Measurements from ENCODE around the gene SFXN3. TPM values are rescaled to one million over a fixed set of nuclear protein-coding genes. Genes with fewer than 3 reads are reported as not detected.
A peak's percentile ranks its signal among the peaks of the same experiment; 100 is the strongest.

Gene SFXN3
- total RNA-seq, 1 donor from 2014 or later: 0.09 TPM

- peaks cover 14% of the 10 kb centered on the region for H3K4me1 ChIP-seq
- no peaks in the 10 kb centered on the region for H3K27me3 ChIP-seq
- peaks cover 16% of the 10 kb centered on the region for H4K20me1 ChIP-seq (ENCODE audit: low read depth)
- no peaks in the 10 kb centered on the region for H3K9me3 ChIP-seq (ENCODE audit: low read depth)
- peak within 1 kb of the TSS; percentile 92 for H2AFZ ChIP-seq (replicated peaks)
- peaks cover 10% of the 10 kb centered on the region for H3K27me3 Mint-ChIP-seq (ENCODE audit: insufficient read depth, low read depth)
- peak within 1 kb of the TSS; percentile 98 for H3K4me3 Mint-ChIP-seq
- no peaks in the 10 kb centered on the region for H3K9me3 Mint-ChIP-seq
- peak within 1 kb of the TSS; percentile 65 for H3K27ac Mint-ChIP-seq
- H3K4me2 ChIP-seq: peak within 1 kb of the TSS; percentile 89
- H3K27ac ChIP-seq: peak within 1 kb of the TSS; percentile 14
- peaks cover 5% of the 10 kb centered on the region for H3F3A ChIP-seq (ENCODE audit: low read depth)
- peak; percentile 93 for DNase-seq (ENCODE audit: low spot score)
- peak within 1 kb of the TSS; percentile 84 for H3K9ac ChIP-seq
- peak; percentile 42 for TF ChIP-seq EZH2phosphoT487 (IDR thresholded peaks at IDR 0.05)
- no peak for TF ChIP-seq CTCF (IDR thresholded peaks at IDR 0.05)
- TF ChIP-seq EZH2 (IDR thresholded peaks at IDR 0.05): peak; percentile 71
- peak within 1 kb of the TSS; percentile 96 for H3K4me3 ChIP-seq
- H3K4me1 Mint-ChIP-seq: peaks cover 14% of the 10 kb centered on the region
- no peaks in the 10 kb centered on the region for H3K36me3 ChIP-seq
- H3K36me3 Mint-ChIP-seq: peaks cover 19% of the 10 kb centered on the region
- peaks cover 51% of the 10 kb centered on the region for H3K79me2 ChIP-seq (ENCODE audit: low read depth)
These were observed 43.9 kb upstream of the SFXN3 start, which contains the start of the genes MRPL43 and TWNK for GRCh38 chr10:100986952-100987684. TSS of gene MRPL43 (minus strand) at chr10:100987497. CDS start at chr10:100987443, 54 bp downstream. TSS of gene TWNK (plus strand) at chr10:100987543. CDS start at chr10:100988211, 668 bp downstream.

- peaks cover 16% of the 10 kb centered on the region for H4K20me1 ChIP-seq (ENCODE audit: low read depth)
- no peaks in the 10 kb centered on the region for H3K9me3 ChIP-seq (ENCODE audit: low read depth)
- no peaks in the 10 kb centered on the region for H3K27me3 ChIP-seq
- peaks cover 14% of the 10 kb centered on the region for H3K4me1 ChIP-seq
- H3K4me3 Mint-ChIP-seq: peak overlapping the region; percentile 98
- peak overlapping the region; percentile 92 for H2AFZ ChIP-seq (replicated peaks)
- H3K4me2 ChIP-seq: peak overlapping the region; percentile 89
- H3K4me1 Mint-ChIP-seq: peaks cover 14% of the 10 kb centered on the region
- H3K27me3 Mint-ChIP-seq (ENCODE audit: insufficient read depth, low read depth): peaks cover 8% of the 10 kb centered on the region
- no peak for DNase-seq (ENCODE audit: low spot score)
- H3K4me3 ChIP-seq: peak overlapping the region; percentile 96
- H3K9ac ChIP-seq: peak overlapping the region; percentile 84
- H3K27ac ChIP-seq: no peak overlapping the region
- TF ChIP-seq EZH2 (IDR thresholded peaks at IDR 0.05): peak; percentile 4
- TF ChIP-seq EZH2phosphoT487 (IDR thresholded peaks at IDR 0.05): no peak
- H3K36me3 ChIP-seq: no peaks in the 10 kb centered on the region
- H3K27ac Mint-ChIP-seq: peak overlapping the region; percentile 2
- peaks cover 15% of the 10 kb centered on the region for H3K36me3 Mint-ChIP-seq
- H3K9me3 Mint-ChIP-seq: no peaks in the 10 kb centered on the region
- peaks cover 51% of the 10 kb centered on the region for H3K79me2 ChIP-seq (ENCODE audit: low read depth)
- peaks cover 5% of the 10 kb centered on the region for H3F3A ChIP-seq (ENCODE audit: low read depth)
These were observed 43.4 kb upstream of the SFXN3 start for GRCh38 chr10:100987685-100988049.

- peaks cover 51% of the 10 kb centered on the region for H3K79me2 ChIP-seq (ENCODE audit: low read depth)
- no peak overlapping the region for H3K27ac ChIP-seq
- H3K4me3 Mint-ChIP-seq: peak overlapping the region; percentile 98
- no peak overlapping the region for H3K27ac Mint-ChIP-seq
- TF ChIP-seq EZH2 (IDR thresholded peaks at IDR 0.05) (no peak), CTCF (IDR thresholded peaks at IDR 0.05) (no peak), EZH2phosphoT487 (IDR thresholded peaks at IDR 0.05) (no peak)
- H3K4me2 ChIP-seq: peak overlapping the region; percentile 89
- peak overlapping the region; percentile 96 for H3K4me3 ChIP-seq
- H3K9ac ChIP-seq: peak overlapping the region; percentile 84
- no peaks in the 10 kb centered on the region for H3K9me3 ChIP-seq (ENCODE audit: low read depth)
- H3K36me3 ChIP-seq: no peaks in the 10 kb centered on the region
- H3K36me3 Mint-ChIP-seq: peaks cover 12% of the 10 kb centered on the region
- peaks cover 16% of the 10 kb centered on the region for H4K20me1 ChIP-seq (ENCODE audit: low read depth)
- peaks cover 7% of the 10 kb centered on the region for H3K27me3 Mint-ChIP-seq (ENCODE audit: insufficient read depth, low read depth)
- no peak overlapping the region for H2AFZ ChIP-seq (replicated peaks)
- no peak for DNase-seq (ENCODE audit: low spot score)
- peaks cover 14% of the 10 kb centered on the region for H3K4me1 ChIP-seq
- no peaks in the 10 kb centered on the region for H3K9me3 Mint-ChIP-seq
- H3K4me1 Mint-ChIP-seq: peaks cover 14% of the 10 kb centered on the region
- peaks cover 5% of the 10 kb centered on the region for H3F3A ChIP-seq (ENCODE audit: low read depth)
- H3K27me3 ChIP-seq: no peaks in the 10 kb centered on the region
These were observed 42.9 kb upstream of the SFXN3 start for GRCh38 chr10:100988166-100988565.

GRCh38 chr10:100989088-100989487 lies 41.9 kb upstream of the SFXN3 start:
- Mint-ChIP-seq H3K9me3 (no peaks in the 10 kb centered on the region), H3K4me1 (peaks cover 14% of the 10 kb centered on the region), H3K27me3 (ENCODE audit: insufficient read depth, low read depth) (peaks cover 7% of the 10 kb centered on the region), H3K4me3 (peak overlapping the region; percentile 43), H3K27ac (no peak overlapping the region), H3K36me3 (peaks cover 13% of the 10 kb centered on the region)
- H3K79me2 ChIP-seq (ENCODE audit: low read depth): peaks cover 51% of the 10 kb centered on the region
- H3K4me1 ChIP-seq: peaks cover 14% of the 10 kb centered on the region
- H3K9ac ChIP-seq: no peak overlapping the region
- DNase-seq (ENCODE audit: low spot score): no peak
- H3K36me3 ChIP-seq: no peaks in the 10 kb centered on the region
- H4K20me1 ChIP-seq (ENCODE audit: low read depth): peaks cover 16% of the 10 kb centered on the region
- H3K4me2 ChIP-seq: no peak overlapping the region
- H3K9me3 ChIP-seq (ENCODE audit: low read depth): no peaks in the 10 kb centered on the region
- H3K27me3 ChIP-seq: no peaks in the 10 kb centered on the region
- H3K27ac ChIP-seq: no peak overlapping the region
- no peak overlapping the region for H3K4me3 ChIP-seq
- no peak overlapping the region for H2AFZ ChIP-seq (replicated peaks)
- TF ChIP-seq EZH2phosphoT487 (IDR thresholded peaks at IDR 0.05): no peak
- TF ChIP-seq CTCF (IDR thresholded peaks at IDR 0.05): no peak
- TF ChIP-seq EZH2 (IDR thresholded peaks at IDR 0.05): no peak
- peaks cover 14% of the 10 kb centered on the region for H3F3A ChIP-seq (ENCODE audit: low read depth)
